T1000 (cell line): ENCODE data around the gene RPLP2.

Experiments used
- DNase-seq: peaks from one replicate; lab custom pipeline; 2025; ENCODE audit warnings: mixed read lengths; lab: John Stamatoyannopoulos, UW

Gene RPLP2

DNA sequence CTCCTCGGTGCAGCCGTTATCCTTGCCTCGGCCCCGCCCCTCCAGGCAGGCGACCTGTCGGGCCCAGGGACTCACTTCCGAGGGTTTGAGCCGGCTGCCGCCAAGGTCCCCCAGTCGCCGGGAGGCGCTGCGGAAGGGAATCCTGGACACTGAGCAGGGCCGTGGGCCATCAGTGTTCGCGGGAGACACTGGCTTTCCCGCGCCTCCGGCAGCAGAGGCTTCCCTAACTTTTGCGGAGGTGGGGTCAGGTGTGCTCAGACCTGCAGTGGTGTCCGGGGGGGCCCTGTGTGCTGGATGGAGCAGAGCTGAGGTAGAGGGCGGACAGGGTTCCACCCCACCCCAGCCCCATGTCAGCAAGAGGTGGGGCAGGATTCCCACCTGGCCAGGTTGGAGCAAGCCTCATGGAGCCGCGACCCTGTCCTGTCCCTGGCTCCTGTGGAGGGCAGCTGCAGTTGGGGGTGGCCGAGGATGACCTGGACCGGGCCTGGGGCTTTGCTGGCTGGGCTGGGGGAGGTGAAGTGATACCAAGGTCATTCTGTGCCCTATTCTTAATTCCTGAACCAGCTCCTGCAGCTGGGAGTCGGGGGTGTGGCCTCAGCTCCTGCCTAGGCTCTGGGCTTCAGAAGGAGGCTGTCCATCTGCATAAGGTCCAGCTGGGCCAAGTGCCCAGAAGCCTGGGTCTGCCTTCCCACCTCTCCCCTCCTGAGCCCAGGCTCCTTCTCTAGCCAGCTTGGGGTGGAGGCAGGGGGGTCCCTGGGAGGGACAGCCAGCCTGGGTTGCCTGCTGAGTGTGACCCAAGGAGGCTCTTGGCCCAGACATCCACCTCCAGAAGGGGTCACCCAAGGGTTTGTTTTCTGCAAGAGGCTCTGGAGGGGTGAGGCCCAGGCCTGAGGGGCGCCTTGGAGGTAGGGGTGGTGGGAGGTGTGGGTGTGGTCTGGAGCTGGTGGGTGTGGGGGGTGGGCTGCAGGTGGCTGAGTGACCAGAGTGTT, 41.3 kb downstream of the RPLP2 start:
- no peak for DNase-seq

DNA sequence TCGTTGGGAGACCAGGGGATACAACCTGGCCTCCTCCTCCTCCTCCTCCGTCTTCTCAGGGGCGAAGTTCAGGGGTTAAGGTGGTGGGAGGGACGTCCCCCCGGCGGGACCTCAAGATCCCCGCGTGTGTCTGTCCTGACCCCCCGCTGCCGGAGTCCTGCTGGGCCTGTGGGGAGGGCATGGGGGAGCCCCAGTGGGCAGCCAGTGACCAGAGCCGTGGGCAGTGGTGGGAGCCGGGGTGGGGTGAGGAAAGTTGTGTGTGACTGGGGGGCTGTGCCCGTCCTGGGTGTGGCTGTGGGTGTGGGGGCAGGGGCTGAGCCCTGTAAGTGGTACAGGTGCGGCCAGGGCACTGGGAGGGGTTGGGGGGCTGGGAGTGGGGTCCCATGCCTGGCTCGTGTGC, 43.0 kb downstream of the RPLP2 start:
- no peak for DNase-seq

DNA sequence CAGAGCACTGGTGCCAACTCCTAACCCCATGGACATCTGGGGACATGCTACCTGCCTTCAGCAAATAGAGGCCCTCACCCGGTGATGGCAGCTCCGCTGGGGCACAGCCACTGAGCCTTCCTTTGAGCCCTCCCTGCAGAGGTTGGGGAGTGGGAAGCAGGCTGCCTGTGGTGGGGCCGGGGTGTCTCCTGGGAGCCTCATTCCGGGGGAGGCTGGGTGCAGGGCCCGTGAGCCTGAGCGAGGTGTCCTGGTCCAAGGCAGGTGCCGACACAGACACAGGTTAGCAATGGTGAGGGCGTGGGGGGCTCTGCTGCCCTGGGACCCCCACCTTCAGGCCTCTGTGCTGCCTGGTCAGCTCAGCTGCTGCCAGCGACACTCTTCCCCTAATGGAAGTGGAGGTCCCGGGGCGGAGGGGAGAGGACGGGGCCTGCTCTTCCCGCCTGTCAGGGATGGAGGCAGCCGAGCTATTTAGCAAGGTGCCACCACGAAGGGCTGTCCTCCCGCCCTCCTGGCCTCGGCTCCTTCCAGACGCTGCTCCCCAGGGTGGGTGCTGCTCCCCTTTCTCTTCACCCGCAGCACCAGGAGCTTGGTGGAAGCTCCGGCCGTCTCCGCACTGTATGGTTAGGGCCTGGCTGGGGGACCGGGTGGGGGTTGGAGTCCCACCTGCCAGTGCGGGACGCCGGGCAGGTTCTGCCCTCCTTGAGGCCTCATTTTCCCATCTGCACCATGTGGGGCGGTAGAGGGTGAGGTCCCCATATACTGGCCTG, 44.1 kb downstream of the RPLP2 start:
- no peak for DNase-seq

DNA sequence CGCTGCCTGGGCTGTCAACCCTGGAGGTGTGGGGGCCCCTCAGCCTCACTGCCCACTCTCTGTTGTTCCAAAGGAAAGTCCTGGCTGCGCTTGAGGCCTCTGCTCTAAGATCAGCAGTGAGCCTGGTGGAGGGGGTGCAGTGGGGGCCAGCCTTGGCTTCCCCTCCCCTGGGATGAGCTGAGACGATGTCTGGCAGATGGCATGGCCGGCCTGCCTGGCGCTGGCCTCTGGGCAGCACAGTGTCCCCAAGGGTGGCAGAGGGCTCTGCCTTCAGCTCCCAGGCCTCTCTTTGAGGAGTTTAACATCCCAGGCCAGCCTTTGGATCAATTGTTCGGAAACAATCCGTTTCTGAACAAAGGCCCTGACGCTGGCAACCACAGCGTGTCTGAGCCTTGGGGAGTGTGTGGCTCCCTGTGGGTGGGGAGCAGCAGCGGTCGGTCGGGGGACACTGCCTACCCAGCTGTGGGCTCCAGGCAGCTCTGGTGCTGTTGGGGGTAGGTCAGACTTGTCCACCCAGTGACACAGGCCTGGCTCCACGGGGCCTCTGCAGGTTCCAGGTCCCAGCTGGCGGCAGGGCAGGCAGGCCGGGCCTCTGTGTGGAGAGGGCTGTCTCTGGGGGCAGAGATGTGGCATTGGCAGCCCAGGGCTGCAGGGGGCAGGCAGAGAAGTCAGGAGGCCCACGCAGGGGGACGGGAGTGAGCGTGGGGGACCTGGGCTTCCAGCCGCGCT, 45.0 kb downstream of the RPLP2 start:
- DNase-seq = no peak

DNA sequence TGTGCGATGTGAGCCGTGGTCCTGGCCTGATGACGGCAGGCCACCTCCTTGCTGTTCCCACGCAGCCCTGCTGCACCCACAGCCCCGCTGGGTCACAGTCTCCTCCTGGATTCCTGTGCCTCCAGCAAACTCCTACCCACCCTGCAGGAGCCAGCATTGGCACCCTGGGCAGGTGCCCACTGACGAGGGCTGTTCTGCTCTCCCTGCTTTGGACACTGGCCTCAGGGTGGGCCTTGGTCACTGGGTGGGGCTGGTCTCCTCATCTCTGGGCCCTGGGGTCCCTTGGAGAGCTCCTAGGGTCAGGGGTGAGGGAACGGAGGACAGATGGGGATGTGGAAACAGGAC, 45.5 kb downstream of the RPLP2 start:
- DNase-seq = no peak

DNA sequence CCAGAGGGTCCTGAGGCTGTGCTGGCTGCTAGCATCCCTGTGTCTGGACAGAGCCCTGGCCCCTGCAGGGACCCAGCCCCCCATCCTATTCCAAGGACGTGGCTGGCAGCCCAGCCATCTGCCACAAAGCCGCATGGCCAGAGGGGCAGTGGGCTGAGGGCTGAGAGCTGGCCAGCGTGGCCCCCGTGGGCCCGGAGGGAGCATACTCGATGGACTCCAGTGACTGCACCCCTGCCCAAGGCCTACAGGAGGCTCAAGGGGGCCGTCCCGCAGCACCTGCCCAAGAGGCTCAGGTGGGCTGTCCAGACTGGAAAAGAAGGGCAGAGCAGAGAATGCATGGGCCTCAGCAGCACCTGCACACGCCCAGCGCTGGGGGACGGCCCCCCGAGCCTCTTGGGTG, 46.0 kb downstream of the RPLP2 start:
- DNase-seq = no peak

DNA sequence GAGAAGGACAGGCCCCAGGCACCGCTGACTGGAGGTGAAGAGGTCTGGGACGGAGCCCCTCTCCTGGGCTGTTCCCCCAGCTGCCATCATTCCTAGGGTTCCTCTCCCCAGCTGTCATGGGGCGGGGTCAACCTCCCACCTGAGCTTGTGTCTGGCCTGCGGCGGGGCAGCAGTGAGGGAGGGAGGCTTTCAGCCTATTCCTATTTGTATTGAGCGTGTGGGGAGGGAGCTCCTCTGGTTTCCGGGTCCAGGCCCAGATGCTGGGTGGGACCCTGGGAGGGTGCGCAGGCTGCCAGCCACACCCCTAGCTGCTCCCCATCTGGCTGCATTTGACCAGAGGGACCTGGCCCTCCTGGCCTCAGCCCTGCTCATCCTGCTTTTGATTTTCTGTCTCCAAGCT, 46.6 kb downstream of the RPLP2 start:
- no peak for DNase-seq

DNA sequence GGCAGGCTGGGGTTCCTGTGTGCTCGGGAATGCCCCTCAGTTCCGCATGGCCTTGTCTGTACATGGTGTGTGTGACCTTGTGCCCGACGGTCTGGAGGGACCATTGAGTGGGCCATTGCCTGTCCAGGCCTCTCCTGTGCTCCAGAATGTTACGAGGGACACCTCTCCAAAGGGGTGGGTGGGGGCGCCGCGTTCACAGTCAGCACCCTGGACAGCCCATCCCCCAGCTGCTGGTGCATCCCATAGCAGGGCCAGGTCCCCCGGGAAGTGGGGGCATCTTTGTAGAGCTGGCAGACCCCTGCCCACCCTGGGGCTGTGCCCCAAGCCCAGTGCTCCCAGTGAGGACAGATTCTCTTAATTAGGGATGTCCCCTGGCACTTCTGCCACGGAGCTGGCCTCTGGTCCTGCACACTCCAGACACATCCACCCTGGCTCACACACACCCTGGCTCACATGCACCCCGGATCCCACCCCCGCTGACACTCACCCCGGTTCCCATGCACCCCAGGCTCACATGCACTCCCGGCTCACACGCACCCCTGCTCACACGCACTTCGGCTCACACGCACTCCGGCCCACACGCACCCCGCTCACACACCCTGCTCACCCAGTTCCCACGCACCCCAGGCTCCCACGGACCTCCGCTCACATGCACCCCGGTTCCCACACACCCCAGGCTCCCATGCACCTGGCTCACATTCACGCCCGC, 48.4 kb downstream of the RPLP2 start:
- no peak for DNase-seq

DNA sequence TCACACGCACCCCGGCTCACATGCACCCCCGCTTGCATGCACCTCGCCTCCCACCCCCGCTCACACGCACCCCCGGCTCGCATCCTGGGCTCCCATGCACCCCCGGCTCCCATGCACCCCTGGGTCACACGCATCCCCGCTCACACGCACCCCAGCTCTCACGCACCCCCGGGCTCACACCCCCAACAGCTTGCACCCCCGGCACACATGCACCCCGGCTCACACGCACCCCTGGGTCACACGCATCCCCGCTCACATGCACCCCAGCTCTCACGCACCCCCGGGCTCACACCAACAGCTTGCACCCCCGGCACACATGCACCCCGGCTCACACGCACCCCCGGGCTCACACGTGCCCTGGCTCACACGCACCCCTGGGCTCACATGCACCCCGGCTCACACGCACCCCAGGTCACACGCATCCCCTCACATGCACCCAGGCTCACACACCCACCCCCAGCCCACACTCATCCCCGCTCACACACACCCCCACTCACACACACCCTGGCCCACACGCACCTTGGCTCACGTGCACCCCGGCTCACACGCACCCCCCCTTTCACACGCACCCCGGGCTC, 49.1 kb downstream of the RPLP2 start:
- no peak for DNase-seq

DNA sequence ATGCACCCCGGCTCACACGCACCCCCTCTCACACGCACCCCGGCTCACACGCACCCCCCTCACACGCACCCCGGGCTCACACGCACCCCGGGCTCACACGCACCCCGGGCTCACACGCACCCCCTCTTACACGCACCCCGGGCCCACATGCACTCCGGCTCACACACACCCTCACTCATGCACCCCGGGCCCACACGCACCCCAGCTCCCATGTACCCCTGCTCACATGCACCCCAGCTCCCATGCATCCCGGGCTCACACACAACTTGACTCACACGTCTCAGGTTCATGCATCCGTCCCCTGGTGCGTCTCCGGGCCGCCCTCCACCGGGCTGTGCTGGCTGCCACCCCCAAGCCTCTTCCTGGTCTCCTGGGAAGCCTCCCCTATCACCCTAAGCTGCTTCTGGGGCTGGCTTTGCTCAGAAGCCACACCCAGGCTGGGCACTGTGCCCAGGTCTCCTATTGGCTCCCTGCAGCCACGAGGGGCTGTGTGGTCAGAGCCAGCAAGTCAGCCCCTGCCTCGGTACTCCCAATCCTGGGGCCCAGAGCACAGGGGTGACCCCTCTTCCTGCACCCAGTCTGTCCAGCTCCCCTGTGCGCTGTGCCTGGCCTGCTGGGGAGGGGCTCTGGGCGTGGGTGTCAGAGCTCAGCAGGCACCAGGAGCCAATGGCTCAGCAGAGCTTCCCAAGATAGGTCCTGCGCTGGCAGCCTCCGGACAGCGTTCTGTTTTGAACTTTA, 49.8 kb downstream of the RPLP2 start:
- DNase-seq = no peak

DNA sequence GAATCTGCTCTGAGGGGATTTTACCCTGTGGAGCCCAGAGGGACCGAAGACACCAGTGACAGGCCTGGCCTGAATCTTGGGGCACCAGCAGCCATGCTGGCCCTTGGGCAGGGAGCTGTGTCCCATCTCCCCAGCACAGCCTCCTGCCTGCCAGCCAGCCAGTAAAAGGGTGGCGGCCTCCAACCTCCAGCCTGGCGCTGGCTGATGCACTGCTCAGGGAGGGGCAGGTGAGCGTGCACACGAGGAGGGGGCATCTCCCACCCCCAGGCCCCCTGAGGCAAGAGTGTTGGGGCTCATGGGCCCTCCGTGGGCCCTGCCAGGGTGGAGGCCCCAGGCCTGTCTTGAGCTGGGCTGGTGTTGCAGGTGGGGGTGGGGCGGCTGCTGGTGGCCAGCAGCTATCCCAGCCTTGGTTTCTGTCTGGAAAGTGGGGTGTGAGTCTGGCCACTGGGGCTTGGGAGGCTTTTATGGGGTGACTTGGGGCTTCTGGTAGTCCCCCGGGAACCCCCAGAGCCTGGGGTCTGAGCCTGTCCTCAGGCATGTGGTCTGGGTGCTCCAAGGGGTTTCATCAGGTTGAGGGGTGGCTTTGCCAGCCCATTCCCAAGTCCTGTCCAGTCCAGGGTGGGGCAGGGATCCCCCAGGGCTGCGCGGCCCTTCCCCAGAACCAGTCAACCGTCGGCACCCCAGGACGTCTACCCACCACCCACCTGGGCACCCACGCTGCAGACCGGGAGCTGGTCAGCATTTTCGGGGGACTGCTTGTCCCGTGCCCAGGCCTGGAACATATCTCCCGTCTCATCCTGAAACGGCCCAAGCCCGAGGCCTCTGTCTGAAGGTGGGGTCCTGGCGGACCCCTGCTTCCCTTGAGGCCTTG, 50.7 kb downstream of the RPLP2 start:
- DNase-seq = no peak

DNA sequence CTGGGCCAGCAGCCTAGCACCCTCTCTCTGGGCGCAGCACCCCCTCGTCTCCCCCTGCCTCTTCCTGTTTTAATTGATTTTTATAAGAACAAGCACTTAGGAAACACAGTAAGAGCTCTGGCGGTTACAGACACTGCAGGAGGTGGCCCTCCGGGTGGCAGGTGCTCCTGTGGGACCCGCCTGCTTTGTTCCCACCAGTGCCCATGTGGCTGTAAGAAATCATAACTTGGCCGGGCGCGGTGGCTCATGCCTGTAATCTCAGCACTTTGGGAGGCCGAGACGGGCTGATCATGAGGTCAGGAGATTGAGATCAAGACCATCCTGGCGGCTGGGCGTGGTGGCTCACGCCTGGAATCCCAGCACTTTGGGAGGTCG, 51.3 kb downstream of the RPLP2 start:
- no peak for DNase-seq

DNA sequence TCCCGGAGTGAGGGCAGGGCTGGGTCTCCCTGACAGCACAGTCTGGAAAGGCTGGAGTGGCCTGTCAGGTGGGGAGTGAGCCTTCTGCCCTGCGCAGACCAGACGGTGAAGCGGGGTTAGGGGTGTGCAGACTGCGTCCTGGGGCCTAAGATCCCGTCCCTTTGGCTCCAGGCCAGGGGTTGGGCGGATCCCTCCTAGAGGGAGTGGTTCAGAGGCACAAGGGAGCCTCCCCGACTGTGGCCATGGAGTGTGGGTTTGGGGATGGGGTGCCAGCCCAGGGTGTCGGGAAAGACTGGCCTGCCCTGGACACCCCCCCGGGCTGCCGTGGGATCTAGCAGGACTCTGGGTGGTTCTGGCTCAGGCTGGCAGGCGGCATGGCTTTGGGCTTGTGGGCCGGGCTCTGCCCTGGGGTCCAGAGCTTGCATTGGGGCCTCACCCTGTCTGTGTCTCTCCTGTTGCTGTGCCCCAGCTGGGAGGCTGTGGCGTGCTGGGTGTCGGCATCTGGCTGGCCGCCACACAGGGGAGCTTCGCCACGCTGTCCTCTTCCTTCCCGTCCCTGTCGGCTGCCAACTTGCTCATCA, 52.4 kb downstream of the RPLP2 start:
- DNase-seq = no peak
